AG09309 (cell line): Measurements from ENCODE around the gene DOCK7.

Source experiments
- DNase-seq: peaks from one replicate; pipeline ENCODE4 v3.0.0-alpha.2; 2010; ENCODE audit warnings: low read depth
- H3K4me3 ChIP-seq: 2 replicates; pipeline ENCODE4 v1.5.1; 2011; ENCODE audit warnings: mild to moderate bottlenecking, low read depth, low read length, moderate library complexity; ENCODE audit not compliant: control insufficient read depth
- TF ChIP-seq, protein P1 (sequence below): IDR thresholded peaks from 2 replicates; pipeline ENCODE4 v1.5.1; 2011; ENCODE audit warnings: mild to moderate bottlenecking, low read depth, low read length, inconsistent platforms; ENCODE audit not compliant: insufficient read depth, control insufficient read depth; ENCODE audit errors: missing control alignments

The DOCK7 gene

DNA sequence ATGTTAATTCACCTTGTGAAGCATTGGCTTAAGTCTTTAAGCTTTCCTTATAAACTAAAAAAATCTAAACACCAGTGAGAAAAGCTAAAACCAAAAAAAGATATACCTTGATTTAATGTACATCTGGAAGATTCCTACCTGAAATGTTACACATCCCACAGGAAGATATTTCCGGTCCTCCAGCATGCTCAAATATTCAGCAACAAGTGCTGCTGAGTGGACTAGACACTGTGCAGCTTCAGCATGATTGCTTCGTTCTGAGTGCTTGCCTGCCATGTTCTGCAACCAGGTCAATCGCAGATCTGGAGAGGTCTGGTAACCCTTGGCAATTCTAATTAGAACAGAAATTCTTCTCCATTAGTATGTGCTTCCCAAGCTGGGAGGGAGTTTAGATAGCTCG is 194.0 kb downstream of the DOCK7 start:
- DNase-seq = no peak
- TF ChIP-seq, protein P1, sequence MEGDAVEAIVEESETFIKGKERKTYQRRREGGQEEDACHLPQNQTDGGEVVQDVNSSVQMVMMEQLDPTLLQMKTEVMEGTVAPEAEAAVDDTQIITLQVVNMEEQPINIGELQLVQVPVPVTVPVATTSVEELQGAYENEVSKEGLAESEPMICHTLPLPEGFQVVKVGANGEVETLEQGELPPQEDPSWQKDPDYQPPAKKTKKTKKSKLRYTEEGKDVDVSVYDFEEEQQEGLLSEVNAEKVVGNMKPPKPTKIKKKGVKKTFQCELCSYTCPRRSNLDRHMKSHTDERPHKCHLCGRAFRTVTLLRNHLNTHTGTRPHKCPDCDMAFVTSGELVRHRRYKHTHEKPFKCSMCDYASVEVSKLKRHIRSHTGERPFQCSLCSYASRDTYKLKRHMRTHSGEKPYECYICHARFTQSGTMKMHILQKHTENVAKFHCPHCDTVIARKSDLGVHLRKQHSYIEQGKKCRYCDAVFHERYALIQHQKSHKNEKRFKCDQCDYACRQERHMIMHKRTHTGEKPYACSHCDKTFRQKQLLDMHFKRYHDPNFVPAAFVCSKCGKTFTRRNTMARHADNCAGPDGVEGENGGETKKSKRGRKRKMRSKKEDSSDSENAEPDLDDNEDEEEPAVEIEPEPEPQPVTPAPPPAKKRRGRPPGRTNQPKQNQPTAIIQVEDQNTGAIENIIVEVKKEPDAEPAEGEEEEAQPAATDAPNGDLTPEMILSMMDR = no peak
- no peak overlapping the region for H3K4me3 ChIP-seq

DNA sequence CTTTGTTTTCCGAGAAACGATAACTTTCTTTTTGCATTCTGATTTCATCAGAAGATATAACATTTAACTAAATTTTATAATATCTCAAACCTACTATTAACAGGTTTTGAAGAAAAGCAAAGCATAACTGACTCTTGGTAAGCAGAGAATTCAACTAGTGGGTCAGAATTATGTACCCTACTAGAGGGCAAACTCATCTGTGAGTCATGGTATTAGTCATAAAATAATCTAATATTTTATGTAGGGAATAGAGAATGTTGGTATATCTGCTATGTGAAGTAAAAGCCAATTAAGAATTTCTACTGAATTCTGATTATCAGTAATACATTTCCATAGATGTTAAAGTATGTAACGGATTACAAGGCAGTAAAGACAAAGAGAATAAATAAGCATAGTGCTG is 194.5 kb downstream of the DOCK7 start:
- no peak for DNase-seq
- TF ChIP-seq, protein P1 = no peak
- H3K4me3 ChIP-seq = no peak overlapping the region

DNA sequence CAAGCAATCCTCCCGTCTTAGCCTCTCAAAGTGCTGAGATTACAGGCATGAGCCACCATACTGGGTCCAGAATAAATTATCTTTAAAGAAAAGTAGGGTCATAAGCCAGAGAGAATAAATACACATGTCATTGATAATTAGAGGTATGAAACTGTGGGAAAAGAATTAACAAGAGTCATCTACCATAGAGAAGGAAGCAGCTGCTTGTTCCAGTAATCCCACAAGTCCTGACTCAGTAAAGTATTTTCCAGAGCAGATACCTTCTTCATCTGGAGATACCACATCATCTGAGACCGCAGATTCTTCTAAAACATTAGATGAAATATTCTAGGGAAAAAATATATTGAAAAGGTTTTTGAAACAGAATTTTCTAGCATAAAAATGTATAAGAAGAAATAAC is 195.7 kb downstream of the DOCK7 start:
- TF ChIP-seq, protein P1 = no peak
- H3K4me3 ChIP-seq = no peak overlapping the region
- no peak for DNase-seq

DNA sequence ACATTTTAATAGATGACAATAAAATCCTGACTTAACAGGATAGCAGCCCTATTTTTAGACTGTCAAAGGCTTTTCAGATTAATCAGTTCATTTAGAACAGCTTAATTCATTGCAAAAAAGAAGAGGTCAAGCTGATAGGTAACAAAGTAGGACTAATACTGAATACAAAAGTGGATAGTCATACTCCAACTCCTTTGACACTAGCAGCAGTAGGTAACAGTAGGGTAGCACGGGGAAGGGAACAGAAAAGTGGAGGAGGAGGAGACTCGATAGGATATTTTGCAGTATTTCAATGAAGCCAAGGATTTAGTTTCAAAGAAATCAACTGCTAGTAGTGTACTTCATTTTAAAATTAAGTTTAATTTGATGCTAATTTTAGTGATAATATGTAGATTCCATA is 200.2 kb downstream of the DOCK7 start:
- TF ChIP-seq, protein P1 = no peak
- no peak overlapping the region for H3K4me3 ChIP-seq
- no peak for DNase-seq

DNA sequence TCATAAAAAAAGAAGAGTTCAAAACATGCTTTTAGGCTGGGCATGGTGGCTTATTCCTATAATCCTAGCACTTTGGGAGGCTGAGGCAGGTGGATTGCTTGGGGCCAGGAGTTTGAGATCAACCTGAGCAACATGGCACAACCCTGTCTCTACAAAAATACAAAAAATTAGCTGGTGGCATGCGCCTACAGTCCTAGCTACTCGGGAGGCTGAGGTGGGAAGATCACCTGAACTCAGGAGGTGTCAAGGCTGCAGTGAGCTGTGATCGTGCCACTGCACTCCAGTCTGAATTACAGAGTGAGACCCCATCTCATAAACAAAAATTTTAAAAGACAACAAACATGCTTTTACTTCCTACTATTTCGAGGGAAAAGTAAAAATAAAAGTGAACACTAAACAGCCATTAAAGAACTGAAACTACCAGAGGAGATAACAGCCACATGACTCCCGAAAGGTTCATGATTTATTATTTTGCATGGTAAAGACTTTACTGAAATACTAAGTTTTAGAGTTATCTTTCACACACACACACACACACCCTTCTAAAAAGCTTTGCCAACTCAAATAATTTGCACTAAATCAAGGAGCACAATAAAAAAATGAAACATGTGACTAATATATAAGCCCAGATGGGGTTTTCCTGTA is 203.2 kb downstream of the DOCK7 start:
- DNase-seq = no peak
- no peak overlapping the region for H3K4me3 ChIP-seq
- TF ChIP-seq, protein P1 = no peak

DNA sequence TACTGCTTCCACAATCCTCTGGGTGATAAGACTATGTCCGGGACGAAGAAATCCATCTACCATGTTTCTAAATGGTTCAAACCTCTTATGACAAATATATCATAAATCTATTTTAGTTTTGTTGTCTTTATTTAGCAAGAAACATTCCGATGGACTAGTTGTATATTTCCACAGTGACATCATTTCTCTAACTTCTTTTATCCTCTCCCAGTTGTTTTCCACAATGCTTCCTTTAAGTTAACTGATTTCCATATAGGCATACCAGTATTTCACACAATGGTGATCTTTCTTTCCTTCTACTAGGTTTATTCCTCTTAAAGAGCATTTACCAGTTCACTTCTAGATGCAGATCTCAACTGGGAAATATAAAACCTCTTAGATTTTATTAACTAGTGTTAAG is 206.5 kb downstream of the DOCK7 start:
- TF ChIP-seq, protein P1 = no peak
- H3K4me3 ChIP-seq = no peak overlapping the region
- DNase-seq = no peak
